Colonic mucosa (tissue), 4 donors: ENCODE measurements around the gene KCNJ5. TPM values are rescaled to one million over a fixed set of nuclear protein-coding genes. Genes with fewer than 3 reads are reported as not detected.
A peak's percentile ranks its signal among the peaks of the same experiment; 100 is the strongest.

ENCODE experiments used
- DNase-seq: peaks from one replicate; pipeline ENCODE4 v3.0.0-alpha.2; 2020
- H3K27ac ChIP-seq: fragments of 200-600 bp; one replicate; pipeline ENCODE4 v1.8.0; 2021
- H3K27me3 ChIP-seq: fragments of 200-600 bp; one replicate; pipeline ENCODE4 v1.8.0; 2021
- H3K36me3 ChIP-seq: fragments of 200-600 bp; one replicate; pipeline ENCODE4 v1.8.0; 2021
- H3K4me1 ChIP-seq: fragments of 200-600 bp; one replicate; pipeline ENCODE4 v1.8.0; 2021; ENCODE audit warnings: mild to moderate bottlenecking
- H3K4me3 ChIP-seq: fragments of 200-600 bp; one replicate; pipeline ENCODE4 v1.8.0; 2021
- H3K9ac ChIP-seq, 2 donors: one replicate each; pipeline ENCODE4 v1.7.0; 2013; ENCODE audit warnings: control low read depth in 2 of 2, low read depth in 2 of 2, low read length in 2 of 2
- H3K9me3 ChIP-seq: fragments of 200-600 bp; one replicate; pipeline ENCODE4 v1.8.0; 2021
- CTCF ChIP-seq: fragments of 200-600 bp; IDR thresholded peaks from one replicate; pipeline ENCODE4 v1.8.0; 2022; ENCODE audit warnings: antibody characterized with exemption, mild to moderate bottlenecking
- intact Hi-C: fragments of 100-400 bp; cut with DNase I; formaldehyde crosslinking; loops from one replicate; pipeline ENCODE4 v1.14.1; 2022
- total RNA-seq, 2 donors: library from RNA; stranded (reverse); fragmentation: NEBNext Ultra II Directional in 1 of 2; extraction: Animal tissue kit (Norgen Biotek cat#: 25700) in 1 of 2; gene quantifications; one replicate each; pipeline ENCODE4 v1.2.1, GENCODE V29; 2021
- donor health status: healthy.
- donor health status: DM: no; HTN: no; CAD: no.
- donor health status: DM: no; HTN: no; CAD: no.

The KCNJ5 gene
- total RNA-seq, 2 donors from 2014 or later, result 0.15 to 0.66 TPM

GRCh38 chr11:128879817-128880216 lies 11.3 kb upstream of the KCNJ5 start:
- H3K27ac ChIP-seq, result no peak overlapping the region
- no peaks in the 10 kb centered on the region for H3K36me3 ChIP-seq
- DNase-seq, result no peak
- no peak overlapping the region for H3K9ac ChIP-seq
- intact Hi-C loops, result loop anchor here (10.0 kb wide), 1 partner anchor 235 kb away; no protein-coding TSS in a partner anchor
- TF ChIP-seq CTCF, result no peak
- no peak overlapping the region for H3K4me3 ChIP-seq
- H3K9me3 ChIP-seq, result no peaks in the 10 kb centered on the region
- H3K27me3 ChIP-seq, result no peaks in the 10 kb centered on the region
- no peaks in the 10 kb centered on the region for H3K4me1 ChIP-seq

- Histone ChIP-seq H3K9ac (no peak overlapping the region), H3K36me3 (no peaks in the 10 kb centered on the region), H3K27ac (no peak overlapping the region), H3K9me3 (no peaks in the 10 kb centered on the region), H3K4me1 (no peaks in the 10 kb centered on the region), H3K4me3 (no peak overlapping the region), H3K27me3 (no peaks in the 10 kb centered on the region)
- no peak for DNase-seq
- intact Hi-C loops, result loop anchor here (10.0 kb wide), 1 partner anchor 234 kb away; no protein-coding TSS in a partner anchor
- TF ChIP-seq CTCF, result no peak
Observed at GRCh38 chr11:128881221-128881620, 9.9 kb upstream of the KCNJ5 start.

GRCh38 chr11:128882451-128882850 lies 8.7 kb upstream of the KCNJ5 start:
- no peak for TF ChIP-seq CTCF
- Histone ChIP-seq H3K4me3 (no peak overlapping the region), H3K27me3 (no peaks in the 10 kb centered on the region), H3K9ac (no peak overlapping the region), H3K9me3 (no peaks in the 10 kb centered on the region), H3K27ac (no peak overlapping the region), H3K36me3 (no peaks in the 10 kb centered on the region), H3K4me1 (no peaks in the 10 kb centered on the region)
- intact Hi-C loops, result loop anchor here (10.0 kb wide), 1 partner anchor 232 kb away; no protein-coding TSS in a partner anchor
- DNase-seq, result no peak

- no peak overlapping the region for H3K4me3 ChIP-seq
- intact Hi-C loops, result loop anchor here (2.0 to 10.0 kb wide), 2 partner anchors 73 to 231 kb away; no protein-coding TSS in a partner anchor
Observed at GRCh38 chr11:128884054-128884453, 7.1 kb upstream of the KCNJ5 start.

GRCh38 chr11:128884703-128885338 lies 6.3 kb upstream of the KCNJ5 start:
- H3K36me3 ChIP-seq, result no peaks in the 10 kb centered on the region
- no peaks in the 10 kb centered on the region for H3K4me1 ChIP-seq
- H3K9ac ChIP-seq, result no peak overlapping the region
- no peak overlapping the region for H3K4me3 ChIP-seq
- DNase-seq, result peak; percentile 80
- peaks cover 8% of the 10 kb centered on the region for H3K27me3 ChIP-seq
- TF ChIP-seq CTCF, result peak; percentile 68
- H3K9me3 ChIP-seq, result no peaks in the 10 kb centered on the region
- intact Hi-C loops, result loop anchor here (2.0 to 10.0 kb wide), 2 partner anchors 72 to 230 kb away; no protein-coding TSS in a partner anchor
- H3K27ac ChIP-seq, result no peak overlapping the region

More at GRCh38 chr11:128884054-128884453, 7.1 kb upstream of the KCNJ5 start:
- DNase-seq, result no peak
- H3K27ac ChIP-seq, result no peak overlapping the region
- H3K4me1 ChIP-seq, result no peaks in the 10 kb centered on the region
- no peak overlapping the region for H3K9ac ChIP-seq
- H3K27me3 ChIP-seq, result peaks cover under 1% of the 10 kb centered on the region
- H3K9me3 ChIP-seq, result no peaks in the 10 kb centered on the region
- TF ChIP-seq CTCF, result no peak
- H3K36me3 ChIP-seq, result no peaks in the 10 kb centered on the region
